A673 (cell line): ENCODE data around the gene MROH9. TPM values are rescaled to one million over a fixed set of nuclear protein-coding genes. Genes with fewer than 3 reads are reported as not detected.

ENCODE experiments used
- BruUV-seq: library from RNA; stranded (reverse); fragments of 400-500 nt; replicated peaks from 2 replicates; lab custom pipeline; 2021; lab: Mats Ljungman, UMichigan
- CTCF ChIA-PET: fragments of 300-600 bp; sonication (Branson Sonifier 250); formaldehyde crosslinking; loops from one replicate; lab custom pipeline; 2022; ENCODE audit warnings: antibody characterized with exemption; lab: Charles Lee
- POLR2A ChIA-PET: fragments of 300-600 bp; sonication (Branson Sonifier 250); formaldehyde crosslinking; loops from one replicate; lab custom pipeline; 2022; ENCODE audit warnings: antibody characterized with exemption; ENCODE audit not compliant: low non-redundant PET; lab: Charles Lee
- DNase-seq: peaks from one replicate; pipeline ENCODE4 v3.0.0-alpha.2; 2015; ENCODE audit warnings: low spot score
- H3K27ac ChIP-seq: fragments of 200-600 bp; sonication (generic); 2 replicates; pipeline ENCODE4 v1.5.1; 2016; ENCODE audit warnings: mixed run types, low read depth, mild to moderate bottlenecking, mixed read lengths, antibody characterized with exemption, low read length; ENCODE audit not compliant: poor library complexity, severe bottlenecking
- H3K27me3 ChIP-seq: fragments of 200-600 bp; sonication (generic); replicated peaks from 2 replicates; pipeline ENCODE4 v1.6.1; 2017; ENCODE audit warnings: mixed run types, low read depth, mild to moderate bottlenecking, mixed read lengths, antibody characterized with exemption, low read length; ENCODE audit not compliant: insufficient read depth, poor library complexity
- H3K36me3 ChIP-seq: fragments of 200-600 bp; sonication (generic); 2 replicates; pipeline ENCODE4 v1.6.1; 2016; ENCODE audit warnings: mixed run types, mild to moderate bottlenecking, mixed read lengths, antibody characterized with exemption, low read length; ENCODE audit not compliant: insufficient read depth, poor library complexity, severe bottlenecking
- H3K4me1 ChIP-seq: fragments of 200-600 bp; sonication (generic); 2 replicates; pipeline ENCODE4 v1.6.1; 2017; ENCODE audit warnings: mixed run types, mild to moderate bottlenecking, mixed read lengths, antibody characterized with exemption, low read length; ENCODE audit not compliant: insufficient read depth, poor library complexity, severe bottlenecking
- H3K4me3 ChIP-seq: fragments of 200-600 bp; sonication (generic); 2 replicates; pipeline ENCODE4 v1.5.1; 2016; ENCODE audit warnings: low read depth, mixed run types, mild to moderate bottlenecking, mixed read lengths, low read length; ENCODE audit not compliant: poor library complexity, severe bottlenecking
- H3K9me3 ChIP-seq: fragments of 200-600 bp; sonication (generic); 2 replicates; pipeline ENCODE4 v1.6.1; 2016; ENCODE audit warnings: mixed run types, low read depth, mild to moderate bottlenecking, mixed read lengths, antibody characterized with exemption, low read length; ENCODE audit not compliant: poor library complexity, severe bottlenecking
- EZH2 ChIP-seq: fragments of 200-600 bp; sonication (generic); IDR thresholded peaks from 2 replicates; pipeline ENCODE4 v1.6.1; 2017; ENCODE audit warnings: borderline replicate concordance, low read depth, mild to moderate bottlenecking, mixed read lengths, antibody characterized with exemption, low read length; ENCODE audit not compliant: poor library complexity, severe bottlenecking
- intact Hi-C: fragments of 100-400 bp; cut with micrococcal nuclease; formaldehyde crosslinking; loops from one replicate; pipeline ENCODE4 v1.10.0; 2022; ENCODE audit not compliant: unreplicated experiment
- total RNA-seq: library from RNA; stranded (reverse); gene quantifications from 2 replicates; pipeline ENCODE4 v1.2.3, GENCODE V29; 2021
- TF ChIP-seq, protein P1 (sequence below): fragments of 300-800, 200-600 bp; sonication (generic); conservative IDR thresholded peaks from 2 replicates; pipeline ENCODE4 v1.5.1; 2017; ENCODE audit warnings: low read depth, mild to moderate bottlenecking, antibody characterized with exemption, low read length, moderate library complexity, mixed read lengths

MROH9 gene
- total RNA-seq, 1 experiment from 2014 or later = not detected

DNA sequence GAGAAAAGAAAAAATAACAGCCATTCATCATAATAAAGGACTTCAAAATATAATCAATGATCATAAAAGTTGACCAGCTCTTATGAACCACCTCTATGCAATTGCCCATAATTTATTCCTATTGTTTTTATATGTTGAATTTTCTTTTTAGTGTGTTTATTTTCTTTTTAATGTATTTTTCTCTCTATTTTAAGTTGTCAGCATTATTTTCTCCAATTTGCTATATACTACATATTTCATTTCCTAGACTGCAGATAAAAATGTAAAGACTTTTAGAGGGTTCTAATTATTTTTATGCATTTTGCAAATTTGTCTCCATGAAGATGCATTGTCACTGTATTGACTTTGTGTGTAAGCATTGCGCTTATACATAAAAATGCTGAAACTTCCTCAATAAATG, 58.4 kb downstream of the MROH9 start:
- no peaks in the 10 kb centered on the region for H3K9me3 ChIP-seq
- H3K27ac ChIP-seq = no peak overlapping the region
- no peak overlapping the region for H3K4me3 ChIP-seq
- H3K27me3 ChIP-seq = peaks cover 26% of the 10 kb centered on the region
- H3K4me1 ChIP-seq = no peaks in the 10 kb centered on the region
- intact Hi-C loops = no loop called here
- BruUV-seq = no TSS peak
- no peaks in the 10 kb centered on the region for H3K36me3 ChIP-seq
- ChIA-PET CTCF (no interaction called here), POLR2A (no interaction called here)
- TF ChIP-seq EZH2 = no peak
- TF ChIP-seq, protein P1, sequence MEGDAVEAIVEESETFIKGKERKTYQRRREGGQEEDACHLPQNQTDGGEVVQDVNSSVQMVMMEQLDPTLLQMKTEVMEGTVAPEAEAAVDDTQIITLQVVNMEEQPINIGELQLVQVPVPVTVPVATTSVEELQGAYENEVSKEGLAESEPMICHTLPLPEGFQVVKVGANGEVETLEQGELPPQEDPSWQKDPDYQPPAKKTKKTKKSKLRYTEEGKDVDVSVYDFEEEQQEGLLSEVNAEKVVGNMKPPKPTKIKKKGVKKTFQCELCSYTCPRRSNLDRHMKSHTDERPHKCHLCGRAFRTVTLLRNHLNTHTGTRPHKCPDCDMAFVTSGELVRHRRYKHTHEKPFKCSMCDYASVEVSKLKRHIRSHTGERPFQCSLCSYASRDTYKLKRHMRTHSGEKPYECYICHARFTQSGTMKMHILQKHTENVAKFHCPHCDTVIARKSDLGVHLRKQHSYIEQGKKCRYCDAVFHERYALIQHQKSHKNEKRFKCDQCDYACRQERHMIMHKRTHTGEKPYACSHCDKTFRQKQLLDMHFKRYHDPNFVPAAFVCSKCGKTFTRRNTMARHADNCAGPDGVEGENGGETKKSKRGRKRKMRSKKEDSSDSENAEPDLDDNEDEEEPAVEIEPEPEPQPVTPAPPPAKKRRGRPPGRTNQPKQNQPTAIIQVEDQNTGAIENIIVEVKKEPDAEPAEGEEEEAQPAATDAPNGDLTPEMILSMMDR = no peak
- DNase-seq = no peak

DNA sequence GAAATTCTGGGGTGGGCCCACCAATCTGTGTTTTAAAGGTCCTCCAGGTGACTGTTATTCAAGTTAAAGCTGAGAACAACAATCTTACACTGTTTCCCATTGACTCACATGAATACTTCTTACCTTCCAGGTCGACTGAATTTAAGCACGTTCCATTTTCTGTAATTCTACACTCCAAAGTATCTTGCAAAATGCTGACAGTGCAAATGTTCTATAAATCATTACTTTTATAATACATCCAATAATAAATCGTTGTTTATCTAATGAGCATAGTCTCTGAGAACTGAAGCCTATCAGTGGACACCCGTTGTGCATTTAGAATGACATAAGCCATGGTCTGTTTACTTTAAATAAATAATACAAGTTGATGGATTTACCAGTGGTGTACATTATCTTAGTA, 79.5 kb downstream of the MROH9 start:
- CTCF ChIA-PET = no interaction called here
- no peak for DNase-seq
- H3K27ac ChIP-seq = no peak overlapping the region

DNA sequence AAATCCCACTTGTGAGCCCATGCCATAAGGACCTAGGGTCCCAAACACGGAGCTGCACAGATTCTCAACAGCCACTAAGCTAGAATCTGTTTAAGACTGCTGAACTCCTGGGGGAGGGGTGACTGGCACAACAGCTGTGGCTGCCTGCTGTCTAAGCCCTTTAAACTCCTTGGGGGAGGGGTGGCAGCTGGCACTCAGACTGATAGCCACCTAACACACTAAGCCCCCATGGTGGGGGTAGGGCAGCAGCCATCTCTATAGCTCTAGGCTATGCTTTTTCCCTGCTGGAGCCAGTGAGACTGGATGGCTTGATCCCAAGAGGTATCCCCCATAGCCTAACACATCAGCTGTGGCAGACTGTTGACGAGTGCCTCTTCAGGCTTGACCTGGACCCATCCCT, 82.1 kb downstream of the MROH9 start:
- Histone ChIP-seq H3K36me3 (no peaks in the 10 kb centered on the region), H3K9me3 (no peaks in the 10 kb centered on the region), H3K27ac (no peak overlapping the region), H3K27me3 (no peaks in the 10 kb centered on the region), H3K4me1 (no peaks in the 10 kb centered on the region), H3K4me3 (no peak overlapping the region)
- DNase-seq = peak; percentile 37
- CTCF ChIA-PET = no interaction called here
- intact Hi-C loops = no loop called here
- POLR2A ChIA-PET = no interaction called here
- TF ChIP-seq, protein P1 = no peak
- no peak for TF ChIP-seq EZH2
- no TSS peak for BruUV-seq

More for the DNA sequence above, 79.5 kb downstream of the MROH9 start:
- no peaks in the 10 kb centered on the region for H3K9me3 ChIP-seq
- POLR2A ChIA-PET = no interaction called here
- no peaks in the 10 kb centered on the region for H3K36me3 ChIP-seq
- intact Hi-C loops = no loop called here
- no peak overlapping the region for H3K4me3 ChIP-seq
- H3K27me3 ChIP-seq = no peaks in the 10 kb centered on the region
- TF ChIP-seq, protein P1 = no peak
- no peak for TF ChIP-seq EZH2
- BruUV-seq = no TSS peak
- no peaks in the 10 kb centered on the region for H3K4me1 ChIP-seq
